Stimulated activated CD4-positive, alpha-beta T cell treated with anti-CD3 and anti-CD28 coated beads, Interleukin-15, amount 100 ng/mL, for 48 hours (primary cell): Measurements from ENCODE around the gene DRC3.
"Not testable (repeated sequence)": the region's sequence is repeated elsewhere in the genome, so short reads cannot be mapped to it uniquely, and the experiment has no call there.

Experiments used
- DNase-seq, 2 donors: peaks; one replicate each; pipeline ENCODE4 v3.0.0-alpha.2; 2020; ENCODE audit warnings: low read depth in 2 of 2

The DRC3 gene

GRCh38 chr17:17993852-17994251, 21.2 kb downstream of the DRC3 start:
- no peak for DNase-seq

GRCh38 chr17:17994271-17995069, 21.8 kb downstream of the DRC3 start:
- no peak for DNase-seq

DNA sequence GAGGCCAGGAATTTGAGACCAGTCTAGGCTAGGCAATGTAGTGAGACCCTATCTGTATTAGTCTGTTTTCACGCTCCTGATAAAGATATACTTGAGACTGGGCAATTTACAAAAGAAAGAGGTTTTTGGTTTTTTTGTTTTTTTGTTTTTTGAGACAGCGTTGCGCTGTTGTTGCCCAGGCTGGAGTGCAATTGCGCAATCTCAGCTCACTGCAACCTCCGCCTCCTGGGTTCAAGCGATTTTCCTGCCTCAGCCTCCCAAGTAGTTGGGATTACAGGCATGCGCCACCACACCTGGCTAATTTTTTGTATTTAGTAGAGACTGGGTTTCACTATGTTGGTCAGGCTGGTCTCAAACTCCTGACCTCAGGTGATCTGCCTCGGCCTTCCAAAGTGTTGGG, 23.2 kb downstream of the DRC3 start:
- not testable (repeated sequence) for DNase-seq

DNA sequence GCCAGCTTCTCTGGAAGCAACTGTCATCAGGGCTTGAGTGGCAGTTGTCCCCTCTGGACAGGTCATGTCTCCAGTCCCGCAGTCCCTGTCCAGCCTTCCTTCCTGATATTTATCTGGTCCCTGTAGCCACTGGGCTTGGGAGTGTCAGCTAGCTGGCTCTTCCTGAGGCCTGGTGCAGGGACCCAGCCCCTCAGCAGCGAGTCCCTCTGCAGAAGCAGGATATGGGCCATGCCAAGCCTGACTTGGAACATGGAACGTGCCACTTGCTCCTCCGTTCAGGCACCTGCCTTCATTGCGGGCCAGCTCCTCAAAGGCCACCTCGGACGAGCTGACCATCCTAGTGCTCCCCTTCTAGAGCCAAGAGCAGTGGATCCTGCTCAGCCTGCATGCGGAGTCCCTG, 26.3 kb downstream of the DRC3 start:
- no peak for DNase-seq

DNA sequence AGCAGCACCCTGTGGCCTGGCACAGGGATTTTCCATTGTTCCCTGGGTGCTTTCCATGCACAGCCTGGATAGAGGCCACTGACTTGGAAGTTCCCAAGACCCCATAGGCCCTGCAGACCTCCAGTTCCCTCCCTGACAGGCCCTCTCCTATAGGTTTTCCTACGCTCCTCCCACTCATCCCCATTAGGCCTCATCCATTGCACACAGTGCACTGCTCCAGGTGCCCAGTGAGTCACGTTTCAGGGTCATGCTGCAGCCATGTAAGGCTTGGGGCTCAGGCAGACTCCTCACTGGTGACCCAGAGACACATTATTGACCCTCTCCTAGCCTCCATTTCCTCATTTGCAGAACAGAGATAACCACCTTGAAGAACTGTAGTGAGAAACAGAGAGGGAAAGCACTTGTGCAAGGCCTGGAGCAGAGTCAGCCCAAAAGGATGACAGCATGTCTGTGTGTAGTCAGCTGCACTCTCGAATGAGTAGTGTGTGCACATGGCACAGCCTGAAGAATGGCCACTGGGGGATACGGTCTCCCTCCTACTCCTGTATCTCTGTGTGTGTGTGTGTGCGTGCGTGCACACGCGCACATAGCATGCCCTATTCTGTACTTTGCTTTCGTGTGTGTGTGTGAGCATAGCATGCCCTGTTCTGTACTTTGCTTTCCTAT, 26.8 kb downstream of the DRC3 start:
- DNase-seq, result no peak

GRCh38 chr17:18000030-18000408, 27.4 kb downstream of the DRC3 start:
- no peak for DNase-seq

- no peak for DNase-seq
Measured at GRCh38 chr17:18002171-18002570, 29.5 kb downstream of the DRC3 start.

- no peak for DNase-seq
Measured at GRCh38 chr17:18004345-18004744, 31.7 kb downstream of the DRC3 start.

GRCh38 chr17:18004884-18005305, 32.2 kb downstream of the DRC3 start:
- DNase-seq, result no peak

DNA sequence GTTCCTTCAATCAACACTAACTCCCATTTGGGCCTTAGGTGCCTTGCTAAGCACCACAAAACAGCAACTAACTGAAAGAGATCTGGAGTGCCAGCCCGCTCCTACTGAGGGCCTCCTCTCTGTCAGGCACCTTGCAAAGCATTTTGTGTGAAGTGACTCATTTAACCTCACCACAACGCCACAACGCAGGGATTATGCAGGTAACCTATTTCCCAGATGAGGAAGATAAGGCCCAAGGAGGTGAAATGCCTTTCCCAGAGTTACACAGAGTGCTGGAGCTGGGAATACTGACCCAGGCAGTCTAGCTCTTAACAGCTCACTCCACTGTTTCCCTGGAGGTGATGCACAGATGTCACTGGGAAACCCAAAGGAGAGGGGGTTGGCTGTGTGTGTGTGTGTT, 32.8 kb downstream of the DRC3 start:
- DNase-seq, result no peak

GRCh38 chr17:18006495-18007239, 34.0 kb downstream of the DRC3 start:
- no peak for DNase-seq

DNA sequence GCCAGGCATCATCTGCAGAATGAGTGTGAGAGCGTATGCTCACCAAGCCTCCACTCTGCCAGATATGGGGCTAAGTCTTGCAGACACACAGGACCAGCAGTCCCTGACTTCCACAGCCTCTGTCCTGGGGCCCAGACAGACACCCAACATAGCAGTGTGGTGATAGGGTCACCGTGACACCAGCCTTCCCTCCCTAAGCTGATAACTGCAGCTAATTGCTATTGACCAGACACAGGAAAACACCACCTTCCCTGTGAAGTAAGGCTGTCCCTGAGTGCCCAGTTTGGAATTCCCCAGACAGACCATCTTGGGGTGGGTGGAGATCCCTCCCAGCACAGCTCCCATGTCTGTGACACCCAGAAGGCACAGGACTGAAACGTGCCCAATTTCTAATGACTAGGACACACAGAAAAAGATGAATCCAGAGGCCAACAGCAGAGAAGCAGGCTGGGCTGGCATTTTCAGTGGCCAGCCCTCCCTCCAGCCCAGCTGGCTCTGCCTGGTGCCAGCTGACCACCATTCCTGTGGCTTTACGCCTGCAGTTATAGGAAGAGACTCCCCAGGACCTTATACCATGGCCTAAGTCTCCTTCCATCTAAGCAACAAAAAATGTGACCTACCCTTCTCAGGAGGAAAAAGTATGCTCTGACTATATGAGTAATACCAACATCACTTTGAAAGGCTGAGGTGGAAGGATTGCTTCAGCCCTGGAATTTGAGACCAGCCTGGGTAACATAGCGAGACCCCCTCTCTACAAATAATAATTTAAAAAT, 36.0 kb downstream of the DRC3 start:
- DNase-seq, result no peak

GRCh38 chr17:18009609-18010420, 37.2 kb downstream of the DRC3 start:
- DNase-seq, result no peak

DNA sequence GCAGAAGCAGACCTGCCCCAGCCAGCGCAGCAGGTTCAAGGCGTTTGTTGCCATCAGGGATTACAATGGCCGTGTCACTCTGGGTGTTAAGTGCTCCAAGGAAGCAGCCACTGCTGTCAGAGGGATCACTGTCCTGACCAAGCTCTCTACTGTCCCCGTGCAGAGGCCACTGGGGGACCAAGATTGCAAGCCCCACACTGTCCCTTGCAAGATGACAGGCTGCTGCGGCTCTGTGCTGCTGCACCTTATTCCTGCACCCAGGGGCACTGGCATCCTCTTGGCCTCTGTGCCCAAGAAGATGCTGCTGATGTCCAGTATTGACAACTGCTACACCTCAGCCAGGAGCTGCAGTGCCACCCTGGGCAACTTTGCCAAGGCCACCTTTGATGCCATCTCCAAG, 38.6 kb downstream of the DRC3 start:
- DNase-seq, result no peak

DNA sequence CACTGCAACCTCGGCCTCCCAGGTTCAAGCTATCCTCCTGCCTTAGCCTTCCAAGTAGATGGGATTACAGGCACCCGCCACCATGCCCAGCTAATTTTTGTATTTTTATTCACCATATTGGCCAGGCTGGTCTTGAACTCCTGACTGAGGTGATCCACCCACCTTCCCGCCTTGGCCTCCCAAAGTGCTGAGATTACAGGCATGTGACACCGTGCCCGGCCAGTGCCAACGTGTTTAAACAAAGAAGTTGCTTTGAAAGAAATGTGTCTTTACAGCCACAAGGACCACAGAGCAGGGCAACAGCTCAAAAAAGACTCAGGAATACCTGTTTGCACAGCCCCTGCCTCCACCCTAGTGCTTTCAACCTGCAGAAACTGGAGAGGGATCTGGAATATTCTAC, 41.3 kb downstream of the DRC3 start:
- no peak for DNase-seq

GRCh38 chr17:18015593-18015992, 42.9 kb downstream of the DRC3 start:
- DNase-seq, result no peak

DNA sequence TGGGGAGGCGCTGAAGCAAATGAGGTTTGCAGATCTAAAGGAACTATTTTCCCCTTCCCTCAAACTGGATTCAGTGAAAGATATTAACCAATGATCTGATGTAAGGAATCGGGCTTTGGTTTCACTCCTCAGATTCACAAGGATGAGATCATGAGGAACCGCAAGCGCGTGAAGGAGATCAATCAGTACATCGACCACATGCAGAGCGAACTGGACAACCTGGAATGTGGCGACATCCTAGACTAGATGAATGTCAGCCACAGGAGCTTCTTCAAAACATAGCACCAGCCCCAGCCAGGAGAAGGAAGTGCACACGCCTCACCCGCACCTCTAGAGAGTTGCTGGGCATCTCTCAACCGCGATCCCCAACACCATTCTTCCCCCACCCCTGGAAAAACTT, 43.8 kb downstream of the DRC3 start:
- no peak for DNase-seq

GRCh38 chr17:18017958-18018357, 45.3 kb downstream of the DRC3 start:
- DNase-seq, result no peak

GRCh38 chr17:18018411-18018921, 45.8 kb downstream of the DRC3 start:
- DNase-seq, result no peak

- DNase-seq, result no peak
Measured at GRCh38 chr17:18019838-18020154, 47.1 kb downstream of the DRC3 start.

DNA sequence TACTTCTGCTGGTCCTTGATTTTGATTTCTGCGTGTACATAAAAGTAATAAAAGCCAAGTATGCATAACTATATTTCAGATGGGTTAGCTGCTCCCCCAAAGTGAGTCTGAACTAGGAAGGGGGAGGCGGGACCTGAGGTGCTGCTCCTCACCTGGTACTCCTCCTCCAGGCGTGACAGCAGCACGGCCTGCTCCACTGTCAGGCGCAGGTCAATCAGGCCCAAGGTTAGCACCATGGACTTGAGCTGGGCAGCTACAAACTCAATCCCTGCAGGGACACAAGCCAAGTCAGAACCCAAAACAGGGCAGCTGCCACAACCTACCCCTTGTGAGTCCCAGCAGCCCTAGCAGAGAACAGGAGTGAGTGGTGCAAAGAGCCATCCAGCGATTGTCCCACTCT, 48.3 kb downstream of the DRC3 start:
- no peak for DNase-seq
